SU-DHL-6 (cell line): ENCODE measurements around the gene CNTRL.
"Not testable (repeated sequence)": the region's sequence is repeated elsewhere in the genome, so short reads cannot be mapped to it uniquely, and the experiment has no call there.

Experiments used
- CTCF ChIP-seq: fragments of 200-600 bp; sonication (generic); IDR thresholded peaks from one replicate; pipeline ENCODE4 v1.5.1; 2017; ENCODE audit warnings: antibody characterized with exemption, mild to moderate bottlenecking, low read length, moderate library complexity; ENCODE audit not compliant: insufficient read depth, poor library complexity, severe bottlenecking
- EZH2phosphoT487 ChIP-seq: fragments of 200-600 bp; sonication (generic), shearing (Covaris generic); conservative IDR thresholded peaks from 2 replicates; pipeline ENCODE4 v1.6.1; 2018; ENCODE audit warnings: mild to moderate bottlenecking, antibody characterized with exemption, low read length, moderate library complexity, mixed read lengths

- TF ChIP-seq CTCF, EZH2phosphoT487: not testable (repeated sequence)
These were observed 54.6 kb downstream of the CNTRL start for GRCh38 chr9:121129384-121129783.
